ENCODE measurements around the gene HLA-DOB. TPM values are rescaled to one million over a fixed set of nuclear protein-coding genes. Genes with fewer than 3 reads are reported as not detected.

The HLA-DOB gene
- total RNA-seq, 3 donors from 2014 or later, result 1.5 to 2.0 TPM; not detected in 1

GRCh38 chr6:32799740-32800139 lies 17.1 kb downstream of the HLA-DOB start:
- Histone ChIP-seq H3K4me1 (no peaks in the 10 kb centered on the region), H3K27ac (no peak overlapping the region), H3K36me3 (no peaks in the 10 kb centered on the region), H3K27me3 (no peaks in the 10 kb centered on the region), H3K9me3 (peaks cover 0 to 7% of the 10 kb centered on the region in 2 donors), H3K4me3 (no peak overlapping the region)
- DNase-seq (ENCODE audit: low spot score in 2 of 2), result no peak
- TF ChIP-seq POLR2AphosphoS5 (IDR thresholded peaks at IDR 0.05), result no peak
- TF ChIP-seq POLR2A (IDR thresholded peaks at IDR 0.05), result no peak
- TF ChIP-seq CTCF (IDR thresholded peaks at IDR 0.05), result no peak
- intact Hi-C loops (cut with DNase I; ENCODE audit: low total_unique reads), result loop anchor here (10.0 kb wide), 1 partner anchor 95 kb away; no protein-coding TSS in a partner anchor

- no peak overlapping the region for H3K27ac ChIP-seq
- H3K36me3 ChIP-seq, result no peaks in the 10 kb centered on the region
- H3K9me3 ChIP-seq, result peaks cover 0 to 7% of the 10 kb centered on the region in 2 donors
- H3K4me1 ChIP-seq, result no peaks in the 10 kb centered on the region
- H3K27me3 ChIP-seq, result peaks cover 0 to 3% of the 10 kb centered on the region in 2 donors
- no peak overlapping the region for H3K4me3 ChIP-seq
- TF ChIP-seq POLR2A (IDR thresholded peaks at IDR 0.05) (no peak), POLR2AphosphoS5 (IDR thresholded peaks at IDR 0.05) (no peak), CTCF (IDR thresholded peaks at IDR 0.05) (no peak)
- intact Hi-C loops (cut with DNase I; ENCODE audit: low total_unique reads), result loop anchor here (10.0 kb wide), 1 partner anchor 94 kb away; no protein-coding TSS in a partner anchor
- no peak for DNase-seq (ENCODE audit: low spot score in 2 of 2)
Observed at GRCh38 chr6:32799168-32799567, 17.6 kb downstream of the HLA-DOB start.

GRCh38 chr6:32796848-32797776 lies 19.7 kb downstream of the HLA-DOB start:
- Histone ChIP-seq H3K27ac (no peak overlapping the region), H3K9me3 (peaks cover 0 to 7% of the 10 kb centered on the region in 2 donors), H3K27me3 (peaks cover 0 to 7% of the 10 kb centered on the region in 2 donors), H3K4me1 (no peaks in the 10 kb centered on the region), H3K36me3 (no peaks in the 10 kb centered on the region), H3K4me3 (peak overlapping the region in 2 of 3 donors; percentile 33 to 56)
- peak; percentile 61 to 80 for DNase-seq (ENCODE audit: low spot score in 2 of 2)
- intact Hi-C loops (cut with DNase I; ENCODE audit: low total_unique reads), result loop anchor here (10.0 kb wide), 1 partner anchor 92 kb away; no protein-coding TSS in a partner anchor
- TF ChIP-seq CTCF (IDR thresholded peaks at IDR 0.05), result peak; percentile 91 to 97 (median 92)
- no peak for TF ChIP-seq POLR2A (IDR thresholded peaks at IDR 0.05)

- peaks cover 0 to 7% of the 10 kb centered on the region in 2 donors for H3K27me3 ChIP-seq
- no peak for DNase-seq (ENCODE audit: low spot score in 2 of 2)
- H3K9me3 ChIP-seq, result peaks cover 0 to 6% of the 10 kb centered on the region in 2 donors
- no peaks in the 10 kb centered on the region for H3K4me1 ChIP-seq
- no peak overlapping the region for H3K4me3 ChIP-seq
- H3K27ac ChIP-seq, result no peak overlapping the region
- intact Hi-C loops (cut with DNase I; ENCODE audit: low total_unique reads), result loop anchor here (10.0 kb wide), 1 partner anchor 90 kb away; no protein-coding TSS in a partner anchor
- no peak for TF ChIP-seq CTCF (IDR thresholded peaks at IDR 0.05)
- no peak for TF ChIP-seq POLR2A (IDR thresholded peaks at IDR 0.05)
- TF ChIP-seq POLR2AphosphoS5 (IDR thresholded peaks at IDR 0.05), result no peak
- no peaks in the 10 kb centered on the region for H3K36me3 ChIP-seq
Observed at GRCh38 chr6:32794510-32794909, 22.3 kb downstream of the HLA-DOB start.

GRCh38 chr6:32792901-32793435 lies 23.8 kb downstream of the HLA-DOB start:
- intact Hi-C loops (cut with DNase I; ENCODE audit: low total_unique reads), result loop anchor here (10.0 kb wide), 1 partner anchor 88 kb away; no protein-coding TSS in a partner anchor

More at GRCh38 chr6:32792901-32793435, 23.8 kb downstream of the HLA-DOB start:
- H3K27ac ChIP-seq, result no peak overlapping the region
- H3K36me3 ChIP-seq, result no peaks in the 10 kb centered on the region
- no peak for DNase-seq (ENCODE audit: low spot score in 2 of 2)
- no peaks in the 10 kb centered on the region for H3K4me1 ChIP-seq
- H3K4me3 ChIP-seq, result no peak overlapping the region
- H3K9me3 ChIP-seq, result no peaks in the 10 kb centered on the region
- H3K27me3 ChIP-seq, result peaks cover 0 to 7% of the 10 kb centered on the region in 2 donors
- TF ChIP-seq POLR2A (IDR thresholded peaks at IDR 0.05) (no peak), CTCF (IDR thresholded peaks at IDR 0.05) (no peak), POLR2AphosphoS5 (IDR thresholded peaks at IDR 0.05) (no peak)
